Measurements from ENCODE around the gene C8G. TPM values are rescaled to one million over a fixed set of nuclear protein-coding genes. Genes with fewer than 3 reads are reported as not detected.

Gene C8G
- total RNA-seq, 1 donor from 2014 or later, result not detected

DNA sequence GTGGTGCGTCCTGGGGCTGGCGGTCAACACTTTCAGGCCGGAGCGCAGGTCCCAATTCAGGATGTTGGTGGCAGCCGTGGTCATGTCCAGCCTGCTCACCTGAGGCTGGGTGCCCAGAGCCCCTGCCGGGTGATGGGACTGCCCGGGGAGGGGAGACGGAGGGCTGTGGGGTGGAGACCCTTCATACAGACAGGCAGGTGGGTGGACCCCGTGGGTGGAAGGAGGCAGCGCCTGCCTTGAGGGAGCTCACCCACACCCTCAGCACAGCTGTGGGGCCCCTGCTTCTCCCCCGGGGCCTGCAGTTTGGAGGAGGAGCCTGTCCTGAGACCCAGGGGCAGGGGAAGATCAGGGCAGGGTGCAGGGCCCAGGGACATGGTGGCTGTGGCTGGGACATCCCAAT lies 25.3 kb downstream of the C8G start:
- H3K36me3 ChIP-seq, result no peaks in the 10 kb centered on the region
- H3K4me1 ChIP-seq, result peaks cover 24% of the 10 kb centered on the region
- H3K27me3 ChIP-seq, result no peaks in the 10 kb centered on the region
- H3K27ac ChIP-seq, result no peak overlapping the region
- TF ChIP-seq POLR2AphosphoS5 (IDR thresholded peaks at IDR 0.05; ENCODE audit: insufficient read depth in 1 of 2, low read depth in 1 of 2) (no peak), POLR2A (IDR thresholded peaks at IDR 0.05) (no peak)
- TF ChIP-seq, protein P1, sequence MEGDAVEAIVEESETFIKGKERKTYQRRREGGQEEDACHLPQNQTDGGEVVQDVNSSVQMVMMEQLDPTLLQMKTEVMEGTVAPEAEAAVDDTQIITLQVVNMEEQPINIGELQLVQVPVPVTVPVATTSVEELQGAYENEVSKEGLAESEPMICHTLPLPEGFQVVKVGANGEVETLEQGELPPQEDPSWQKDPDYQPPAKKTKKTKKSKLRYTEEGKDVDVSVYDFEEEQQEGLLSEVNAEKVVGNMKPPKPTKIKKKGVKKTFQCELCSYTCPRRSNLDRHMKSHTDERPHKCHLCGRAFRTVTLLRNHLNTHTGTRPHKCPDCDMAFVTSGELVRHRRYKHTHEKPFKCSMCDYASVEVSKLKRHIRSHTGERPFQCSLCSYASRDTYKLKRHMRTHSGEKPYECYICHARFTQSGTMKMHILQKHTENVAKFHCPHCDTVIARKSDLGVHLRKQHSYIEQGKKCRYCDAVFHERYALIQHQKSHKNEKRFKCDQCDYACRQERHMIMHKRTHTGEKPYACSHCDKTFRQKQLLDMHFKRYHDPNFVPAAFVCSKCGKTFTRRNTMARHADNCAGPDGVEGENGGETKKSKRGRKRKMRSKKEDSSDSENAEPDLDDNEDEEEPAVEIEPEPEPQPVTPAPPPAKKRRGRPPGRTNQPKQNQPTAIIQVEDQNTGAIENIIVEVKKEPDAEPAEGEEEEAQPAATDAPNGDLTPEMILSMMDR (IDR thresholded peaks at IDR 0.05), result no peak
- intact Hi-C loops (cut with DNase I), result no loop called here
- DNase-seq (ENCODE audit: extremely low spot score in 2 of 2), result no peak
- no peaks in the 10 kb centered on the region for H3K9me3 ChIP-seq
- no peak overlapping the region for H3K4me3 ChIP-seq

- no peak overlapping the region for H3K4me3 ChIP-seq
- H3K36me3 ChIP-seq, result no peaks in the 10 kb centered on the region
- TF ChIP-seq, protein P1 (IDR thresholded peaks at IDR 0.05), result no peak
- H3K4me1 ChIP-seq, result peaks cover 27% of the 10 kb centered on the region
- no peak overlapping the region for H3K27ac ChIP-seq
- intact Hi-C loops (cut with DNase I), result no loop called here
- no peaks in the 10 kb centered on the region for H3K27me3 ChIP-seq
- no peak for DNase-seq (ENCODE audit: extremely low spot score in 2 of 2)
- H3K9me3 ChIP-seq, result no peaks in the 10 kb centered on the region
These were observed 26.7 kb downstream of the C8G start for GRCh38 chr9:136971746-136972145.

- TF ChIP-seq, protein P1 (IDR thresholded peaks at IDR 0.05), result no peak
- TF ChIP-seq POLR2AphosphoS5 (IDR thresholded peaks at IDR 0.05; ENCODE audit: insufficient read depth in 1 of 2, low read depth in 1 of 2) (no peak), POLR2A (IDR thresholded peaks at IDR 0.05) (no peak)
- H3K36me3 ChIP-seq, result no peaks in the 10 kb centered on the region
- no peak overlapping the region for H3K27ac ChIP-seq
- H3K9me3 ChIP-seq, result no peaks in the 10 kb centered on the region
- H3K4me3 ChIP-seq, result no peak overlapping the region
- no peaks in the 10 kb centered on the region for H3K27me3 ChIP-seq
- DNase-seq (ENCODE audit: extremely low spot score in 2 of 2), result no peak
- intact Hi-C loops (cut with DNase I), result no loop called here
- peaks cover 32% of the 10 kb centered on the region for H3K4me1 ChIP-seq
These were observed 27.3 kb downstream of the C8G start for GRCh38 chr9:136972335-136972734.

DNA sequence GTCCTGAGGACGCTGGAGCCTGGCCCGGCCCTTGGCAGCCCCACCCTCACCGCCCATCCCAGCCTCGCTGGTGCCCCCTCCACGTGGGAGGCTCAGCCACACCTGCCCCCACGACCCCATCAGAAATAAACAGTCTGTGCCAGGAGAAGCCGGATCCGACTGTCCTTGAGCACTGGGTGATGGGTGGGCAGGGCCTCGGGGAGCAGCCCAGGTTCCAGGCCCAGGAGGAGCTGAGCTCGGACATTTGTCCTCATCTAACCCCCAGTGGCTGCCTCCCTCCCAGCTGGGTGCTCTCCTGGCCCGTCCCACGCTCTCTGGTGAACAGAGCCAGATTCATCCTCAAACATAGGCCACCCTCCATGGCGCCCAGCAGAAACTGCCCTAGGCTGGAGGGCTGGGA lies 27.7 kb downstream of the C8G start:
- intact Hi-C loops (cut with DNase I), result no loop called here
- Histone ChIP-seq H3K4me3 (no peak overlapping the region), H3K9me3 (no peaks in the 10 kb centered on the region), H3K36me3 (no peaks in the 10 kb centered on the region), H3K27me3 (no peaks in the 10 kb centered on the region), H3K27ac (no peak overlapping the region), H3K4me1 (peaks cover 35% of the 10 kb centered on the region)
- TF ChIP-seq, protein P1 (IDR thresholded peaks at IDR 0.05), result no peak
- TF ChIP-seq POLR2A (IDR thresholded peaks at IDR 0.05) (no peak), POLR2AphosphoS5 (IDR thresholded peaks at IDR 0.05; ENCODE audit: insufficient read depth in 1 of 2, low read depth in 1 of 2) (no peak)
- no peak for DNase-seq (ENCODE audit: extremely low spot score in 2 of 2)

GRCh38 chr9:136973618-136974617 lies 28.9 kb downstream of the C8G start:
- TF ChIP-seq POLR2A (IDR thresholded peaks at IDR 0.05) (no peak), POLR2AphosphoS5 (IDR thresholded peaks at IDR 0.05; ENCODE audit: insufficient read depth in 1 of 2, low read depth in 1 of 2) (no peak)
- TF ChIP-seq, protein P1 (IDR thresholded peaks at IDR 0.05), result no peak
- H3K27ac ChIP-seq, result no peak overlapping the region

More at GRCh38 chr9:136973618-136974617, 28.9 kb downstream of the C8G start:
- H3K27me3 ChIP-seq, result no peaks in the 10 kb centered on the region
- peaks cover 42% of the 10 kb centered on the region for H3K4me1 ChIP-seq
- H3K36me3 ChIP-seq, result no peaks in the 10 kb centered on the region
- intact Hi-C loops (cut with DNase I), result no loop called here
- H3K4me3 ChIP-seq, result no peak overlapping the region
- no peaks in the 10 kb centered on the region for H3K9me3 ChIP-seq
- no peak for DNase-seq (ENCODE audit: extremely low spot score in 2 of 2)

Measured in vagina (tissue), 2 donors.